Testis (tissue), 3 donors: ENCODE measurements around the gene TDP2. TPM values are rescaled to one million over a fixed set of nuclear protein-coding genes. Genes with fewer than 3 reads are reported as not detected.

Source experiments
- DNase-seq: peaks from one replicate; pipeline ENCODE4 v3.0.0-alpha.2; 2019
- H3K27ac ChIP-seq, 2 donors: fragments of 200-600 bp; sonication (generic); one replicate each; pipeline ENCODE4 v1.5.1; 2019
- H3K27me3 ChIP-seq: fragments of 200-600 bp; sonication (generic); one replicate; pipeline ENCODE4 v1.5.1; 2019
- H3K36me3 ChIP-seq: fragments of 200-600 bp; sonication (generic); one replicate; pipeline ENCODE4 v1.5.1; 2017; ENCODE audit warnings: low read depth; ENCODE audit errors: missing control alignments
- H3K4me1 ChIP-seq: fragments of 200-600 bp; sonication (generic); one replicate; pipeline ENCODE4 v1.5.1; 2019
- H3K4me3 ChIP-seq, 2 donors: fragments of 200-600 bp; sonication (generic); one replicate each; pipeline ENCODE4 v1.5.1; 2017 to 2019
- H3K9me3 ChIP-seq: fragments of 200-600 bp; sonication (generic); one replicate; pipeline ENCODE4 v1.5.1; 2017
- POLR2A ChIP-seq: fragments of 450-650 bp; IDR thresholded peaks from one replicate; pipeline ENCODE4 v1.6.1; 2017; ENCODE audit warnings: antibody characterized with exemption, mild to moderate bottlenecking, moderate library complexity
- WGBS, 2 donors: methylation state at CpG; one replicate each; pipeline ENCODE4 v1.1.5; 2018; 5-methylcytosine and 5-hydroxymethylcytosine counted together
- intact Hi-C: fragments of 100-400 bp; cut with DNase I; formaldehyde crosslinking; loops from one replicate; pipeline ENCODE4 v1.15.1; 2023; ENCODE audit warnings: low total_unique reads
- polyA plus RNA-seq: library from polyadenylated mRNA; stranded (reverse); fragments of 350-450 nt; fragmentation: Illumina TruSeq; extraction: RNeasy Lipid Tissue Mini Kit (QIAGEN cat#74804); gene quantifications from one replicate; pipeline ENCODE4 v1.2.3, GENCODE V29; 2014; ENCODE audit warnings: low read depth, low replicate concordance; ENCODE audit not compliant: insufficient read depth
- total RNA-seq, 2 donors: library from RNA; depleted of rRNA; stranded (reverse); fragments of >200 nt; gene quantifications; one replicate each; pipeline ENCODE4 v1.2.3, GENCODE V29; 2016
- TF ChIP-seq, protein P1 (sequence below), 3 experiments: fragments of 450-650 bp in 2 of 3; fragments of 200-600 bp in 1 of 3; sonication (generic) in 1 of 3; IDR thresholded peaks; one replicate each; pipeline ENCODE4 v1.5.1; 2016 to 2019; ENCODE audit warnings: antibody characterized with exemption in 3 of 3, mild to moderate bottlenecking in 2 of 3, moderate library complexity in 1 of 3

TDP2 gene
- total and polyA plus RNA-seq, 3 donors from 2014 or later: 37.2 to 46.0 (median 37.4) TPM

DNA sequence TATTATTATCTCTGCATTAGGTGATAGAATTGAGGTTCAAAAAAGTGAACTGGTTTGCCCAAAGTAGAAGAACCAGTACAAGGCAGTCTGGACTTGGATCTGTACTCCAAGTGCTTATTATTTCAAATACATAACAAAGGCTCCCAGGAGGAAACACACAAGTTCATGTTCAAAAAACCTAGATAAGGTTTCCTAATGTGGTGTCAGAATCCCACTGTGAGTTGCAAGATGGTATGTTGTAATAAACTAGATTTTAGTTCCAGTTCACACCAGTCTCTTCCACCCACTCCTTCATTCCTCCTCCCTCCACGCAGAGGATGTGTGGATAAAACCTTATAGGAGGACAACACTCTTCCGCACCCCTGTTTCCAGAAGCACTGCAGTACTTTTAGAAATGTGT, 63.5 kb downstream of the TDP2 start:
- H3K27me3 ChIP-seq: no peaks in the 10 kb centered on the region
- DNase-seq: no peak
- no peaks in the 10 kb centered on the region for H3K4me1 ChIP-seq
- intact Hi-C loops: no loop called here
- no peaks in the 10 kb centered on the region for H3K36me3 ChIP-seq
- H3K4me3 ChIP-seq: no peak overlapping the region
- H3K9me3 ChIP-seq: no peaks in the 10 kb centered on the region
- no peak for TF ChIP-seq POLR2A
- TF ChIP-seq, protein P1, sequence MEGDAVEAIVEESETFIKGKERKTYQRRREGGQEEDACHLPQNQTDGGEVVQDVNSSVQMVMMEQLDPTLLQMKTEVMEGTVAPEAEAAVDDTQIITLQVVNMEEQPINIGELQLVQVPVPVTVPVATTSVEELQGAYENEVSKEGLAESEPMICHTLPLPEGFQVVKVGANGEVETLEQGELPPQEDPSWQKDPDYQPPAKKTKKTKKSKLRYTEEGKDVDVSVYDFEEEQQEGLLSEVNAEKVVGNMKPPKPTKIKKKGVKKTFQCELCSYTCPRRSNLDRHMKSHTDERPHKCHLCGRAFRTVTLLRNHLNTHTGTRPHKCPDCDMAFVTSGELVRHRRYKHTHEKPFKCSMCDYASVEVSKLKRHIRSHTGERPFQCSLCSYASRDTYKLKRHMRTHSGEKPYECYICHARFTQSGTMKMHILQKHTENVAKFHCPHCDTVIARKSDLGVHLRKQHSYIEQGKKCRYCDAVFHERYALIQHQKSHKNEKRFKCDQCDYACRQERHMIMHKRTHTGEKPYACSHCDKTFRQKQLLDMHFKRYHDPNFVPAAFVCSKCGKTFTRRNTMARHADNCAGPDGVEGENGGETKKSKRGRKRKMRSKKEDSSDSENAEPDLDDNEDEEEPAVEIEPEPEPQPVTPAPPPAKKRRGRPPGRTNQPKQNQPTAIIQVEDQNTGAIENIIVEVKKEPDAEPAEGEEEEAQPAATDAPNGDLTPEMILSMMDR (IDR thresholded peaks at IDR 0.05): no peak
- WGBS, 2 donors: 87 to 89% methylated on average over 2 of the region's 2 CpGs
- H3K27ac ChIP-seq: no peak overlapping the region

DNA sequence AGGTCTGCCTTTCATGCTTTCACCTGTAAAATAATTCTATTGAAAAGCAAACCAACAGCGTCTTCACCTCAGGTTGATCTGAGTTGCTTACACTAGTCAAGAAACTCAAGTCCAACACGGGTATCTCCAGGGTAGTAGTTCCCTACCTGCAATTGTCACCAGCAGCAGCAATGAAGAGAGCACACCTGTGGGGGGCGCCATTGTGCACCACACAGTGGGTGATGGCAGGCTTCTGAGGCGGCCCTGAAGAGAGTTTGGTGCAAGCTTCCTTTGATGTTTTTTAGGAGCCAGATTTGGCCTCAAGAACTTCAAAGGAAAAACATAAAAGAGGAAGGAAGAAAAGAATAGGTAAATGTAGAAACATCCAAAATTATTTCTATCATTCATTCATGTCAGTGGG, 65.8 kb downstream of the TDP2 start:
- no peak for DNase-seq
- TF ChIP-seq, protein P1 (IDR thresholded peaks at IDR 0.05): no peak
- no peak for TF ChIP-seq POLR2A
- Histone ChIP-seq H3K4me3 (no peak overlapping the region), H3K36me3 (no peaks in the 10 kb centered on the region), H3K9me3 (no peaks in the 10 kb centered on the region), H3K4me1 (no peaks in the 10 kb centered on the region), H3K27ac (no peak overlapping the region), H3K27me3 (no peaks in the 10 kb centered on the region)
- WGBS, 2 donors: 61 to 77% methylated on average over 4 of the region's 4 CpGs
- intact Hi-C loops: no loop called here

Other genes starting within 250 kb of the TDP2 start
- 10 to 100 TPM; 10.7 to 15.6 TPM for gene GPLD1, start 177.3 kb downstream of the TDP2 start, total RNA-seq
- gene GPLD1, start 177.3 kb downstream of the TDP2 start, polyA plus RNA-seq: 3.9 TPM
- 10 to 100 TPM; 16.3 to 21.2 TPM for gene ALDH5A1, start 171.9 kb downstream of the TDP2 start, total RNA-seq
- 11.3 TPM for gene ALDH5A1, start 171.9 kb downstream of the TDP2 start, polyA plus RNA-seq
- gene KIAA0319, start 20.7 kb downstream of the TDP2 start, total RNA-seq: 1 to 10 TPM; 2.0 to 2.3 TPM
- 2.1 TPM for gene KIAA0319, start 20.7 kb downstream of the TDP2 start, polyA plus RNA-seq
- 10 to 100 TPM; 15.6 to 19.1 TPM for gene ACOT13, start 178 bp upstream of the TDP2 start, total RNA-seq
- gene ACOT13, start 178 bp upstream of the TDP2 start, polyA plus RNA-seq: 67.7 TPM
- 100 to 1,000 TPM; 109 to 128 TPM for gene C6orf62, start 52.3 kb upstream of the TDP2 start, total RNA-seq
- gene C6orf62, start 52.3 kb upstream of the TDP2 start, polyA plus RNA-seq: 139 TPM
- 10 to 100 TPM; 23.8 to 37.4 TPM for gene GMNN, start 108.0 kb upstream of the TDP2 start, total RNA-seq
- 67.2 TPM for gene GMNN, start 108.0 kb upstream of the TDP2 start, polyA plus RNA-seq
- gene ARMH2, start 132.0 kb upstream of the TDP2 start, total RNA-seq: 1 to 10 TPM; 2.1 to 3.4 TPM
- 31.7 TPM for gene ARMH2, start 132.0 kb upstream of the TDP2 start, polyA plus RNA-seq